HepG2 (cell line): ENCODE measurements around the gene SLC29A3. TPM values are rescaled to one million over a fixed set of nuclear protein-coding genes. Genes with fewer than 3 reads are reported as not detected.

Experiments used
- ATAC-seq: fragments of 200-7000 bp; cut with Tn5 transposase; 3 replicates; pipeline ENCODE4 v1.9.1; 2020; ENCODE audit warnings: mild to moderate bottlenecking, moderate library complexity
- BruUV-seq: library from RNA; stranded (reverse); fragments of 400-500 nt; replicated peaks from 2 replicates; lab custom pipeline; 2021; lab: Mats Ljungman, UMichigan
- CTCF ChIA-PET: fragments of 300-600 bp; formaldehyde crosslinking; extraction: SDS; loops from one replicate; lab custom pipeline; 2021; ENCODE audit warnings: low total read pairs, inconsistent platforms, low intra/inter-chr PET ratio; lab: Yijun Ruan, JAX
- POLR2A ChIA-PET: fragments of 350-600 bp; sonication (Branson Sonifier 250); formaldehyde crosslinking; loops from one replicate; lab custom pipeline; 2020; ENCODE audit warnings: antibody characterized with exemption, inconsistent platforms; lab: Yijun Ruan, JAX
- DNase-seq: peaks from one replicate; pipeline ENCODE4 v3.0.0-alpha.2; 2015; ENCODE audit warnings: low spot score
- FAIRE-seq: peaks from 3 replicates; lab custom pipeline; 2011; peaks lifted over from hg19 to GRCh38; lab: Jason Lieb, UNC
- H2AFZ ChIP-seq: one replicate; pipeline ENCODE4 v1.6.1; 2011; ENCODE audit warnings: low read length, inconsistent platforms
- H3K27ac ChIP-seq: fragments of 300-600 bp; 3 replicates; pipeline ENCODE4 v1.8.0; 2011; ENCODE audit warnings: mixed run types, mild to moderate bottlenecking, mixed read lengths, low read length, inconsistent platforms; ENCODE audit not compliant: insufficient read depth; ENCODE audit errors: extremely low read length
- H3K27me3 ChIP-seq, 2 experiments: fragments of 200-600 bp in 1 of 2; 2 replicates in 1 of 2; 3 replicates in 1 of 2; pipeline versions ENCODE4 v1.6.0 to v1.8.0; 2011; ENCODE audit warnings: low read length in 2 of 2, mild to moderate bottlenecking in 2 of 2, moderate library complexity in 2 of 2, inconsistent platforms in 1 of 2; ENCODE audit not compliant: insufficient read depth in 2 of 2, control insufficient read depth in 1 of 2
- H3K36me3 ChIP-seq, 2 experiments: fragments of 200-600 bp in 1 of 2; replicated peaks in 1 of 2; 2 replicates in 1 of 2; 3 replicates in 1 of 2; pipeline versions ENCODE4 v1.5.1 to v1.8.0; 2011; ENCODE audit warnings: low read length in 2 of 2, inconsistent platforms in 1 of 2; ENCODE audit not compliant: insufficient read depth in 2 of 2, control insufficient read depth in 1 of 2
- H3K4me1 ChIP-seq: 2 replicates; pipeline ENCODE4 v1.5.1; 2012; ENCODE audit warnings: low read length, inconsistent platforms; ENCODE audit not compliant: insufficient read depth
- H3K4me2 ChIP-seq: 2 replicates; pipeline ENCODE4 v1.6.0; 2011; ENCODE audit warnings: low read depth, low read length, inconsistent platforms
- H3K4me3 ChIP-seq, 3 experiments: fragments of 200-600 bp in 1 of 3; sonication (generic), shearing (Covaris generic) in 1 of 3; replicated peaks in 1 of 3; 2 replicates each; pipeline ENCODE4 v1.5.1; 2011 to 2016; ENCODE audit warnings: low read length in 3 of 3, inconsistent platforms in 2 of 3, low read depth in 2 of 3, mild to moderate bottlenecking in 2 of 3, control low read depth in 1 of 3, mixed read lengths in 1 of 3; ENCODE audit not compliant: insufficient read depth in 1 of 3
- H3K79me2 ChIP-seq: one replicate; pipeline ENCODE4 v1.6.1; 2011; ENCODE audit warnings: low read length, inconsistent platforms; ENCODE audit not compliant: insufficient read depth
- H3K9ac ChIP-seq: 2 replicates; pipeline ENCODE4 v1.6.0; 2011; ENCODE audit warnings: mild to moderate bottlenecking, low read depth, low read length, inconsistent platforms; ENCODE audit not compliant: insufficient read depth
- H3K9me3 ChIP-seq: 2 replicates; pipeline ENCODE4 v1.5.1; 2012; ENCODE audit warnings: mild to moderate bottlenecking, low read length
- H4K20me1 ChIP-seq: 2 replicates; pipeline ENCODE4 v1.6.0; 2011; ENCODE audit warnings: inconsistent platforms, mild to moderate bottlenecking, low read length, moderate library complexity; ENCODE audit not compliant: insufficient read depth
- BRCA1 ChIP-seq: sonication (generic); formaldehyde crosslinking; IDR thresholded peaks from 2 replicates; pipeline ENCODE4 v1.4.0; 2020; ENCODE audit warnings: missing genetic modification reagents
- CCDC6 ChIP-seq: sonication (generic); formaldehyde crosslinking; IDR thresholded peaks from 2 replicates; pipeline ENCODE4 v1.8.1; 2022; ENCODE audit warnings: mild to moderate bottlenecking, missing genetic modification reagents, moderate library complexity
- HMGA1 ChIP-seq: sonication (generic); formaldehyde crosslinking; conservative IDR thresholded peaks from 2 replicates; pipeline ENCODE4 v1.4.0; 2020; ENCODE audit warnings: missing genetic modification reagents
- POLR2AphosphoS2 ChIP-seq: IDR thresholded peaks from 2 replicates; pipeline ENCODE4 v1.6.1; 2011; ENCODE audit warnings: low read depth, low read length, improper control_type of control experiment
- PRPF4 ChIP-seq: fragments of 200-400 bp; formaldehyde crosslinking; IDR thresholded peaks from 2 replicates; pipeline ENCODE4 v1.6.1; 2016; ENCODE audit warnings: low read length, low read depth; ENCODE audit not compliant: poor library complexity, severe bottlenecking
- SALL1 ChIP-seq: sonication (generic); formaldehyde crosslinking; IDR thresholded peaks from 2 replicates; pipeline ENCODE4 v1.8.0; 2022; ENCODE audit warnings: mild to moderate bottlenecking, missing genetic modification reagents
- TEAD3 ChIP-seq: optimal IDR thresholded peaks from 2 replicates; pipeline ENCODE3; 2016; ENCODE audit warnings: borderline replicate concordance
- TGIF2 ChIP-seq: IDR thresholded peaks from 2 replicates; pipeline ENCODE4 v1.6.1; 2016; ENCODE audit warnings: control low read depth, missing compliant biosample characterization
- ZEB1 ChIP-seq: IDR thresholded peaks from 2 replicates; pipeline ENCODE4 v1.6.1; 2012; ENCODE audit warnings: mild to moderate bottlenecking, low read depth, inconsistent platforms; ENCODE audit not compliant: insufficient replicate concordance
- ZKSCAN8 ChIP-seq: IDR thresholded peaks from 2 replicates; pipeline ENCODE4 v1.6.1; 2016; ENCODE audit warnings: borderline replicate concordance, missing genetic modification reagents, missing compliant biosample characterization
- ZNF235 ChIP-seq: sonication (generic); formaldehyde crosslinking; IDR thresholded peaks from 2 replicates; pipeline ENCODE4 v1.8.1; 2023; ENCODE audit warnings: mild to moderate bottlenecking, missing genetic modification reagents, borderline replicate concordance
- ZNF446 ChIP-seq: sonication (generic); formaldehyde crosslinking; IDR thresholded peaks from 2 replicates; pipeline ENCODE4 v1.5.0; 2020; ENCODE audit warnings: mild to moderate bottlenecking, missing genetic modification reagents
- ZNF510 ChIP-seq: sonication (generic); formaldehyde crosslinking; IDR thresholded peaks from 2 replicates; pipeline ENCODE4 v1.4.0; 2020; ENCODE audit warnings: low read depth, mild to moderate bottlenecking, missing genetic modification reagents
- ZNF547 ChIP-seq: sonication (generic); formaldehyde crosslinking; IDR thresholded peaks from 2 replicates; pipeline ENCODE4 v1.5.1; 2020; ENCODE audit warnings: mild to moderate bottlenecking, missing genetic modification reagents
- ZNF564 ChIP-seq: sonication (generic); formaldehyde crosslinking; IDR thresholded peaks from 2 replicates; pipeline ENCODE4 v1.8.1; 2023; ENCODE audit warnings: mild to moderate bottlenecking, missing genetic modification reagents
- ZNF713 ChIP-seq: sonication (generic); formaldehyde crosslinking; IDR thresholded peaks from 2 replicates; pipeline ENCODE4 v1.4.0; 2020; ENCODE audit warnings: mild to moderate bottlenecking, missing genetic modification reagents
- WGBS: methylation state at CpG from one replicate; pipeline ENCODE4 v1.1.6; 2017; ENCODE audit warnings: low lambda C conversion rate; 5-methylcytosine and 5-hydroxymethylcytosine counted together
- in situ Hi-C: cut with HindIII; loops from 2 replicates; pipeline ENCODE4 v1.10.0; 2017; ENCODE audit warnings: low pct_unique_long_range_greater_than_20kb; ENCODE audit not compliant: extremely low pct_ligation_motif_present
- intact Hi-C: fragments of 100-400 bp; cut with micrococcal nuclease; formaldehyde crosslinking; loops from one replicate; pipeline ENCODE4 v1.10.0; 2022; ENCODE audit not compliant: unreplicated experiment
- polyA plus RNA-seq, 8 experiments: library from polyadenylated mRNA; depleted of rRNA in 3 of 8; stranded (reverse) in 7 of 8; unstranded in 1 of 8; fragments of >200 nt; fragmentation: Illumina TruSeq in 4 of 8; extraction: Trizol in 4 of 8; gene quantifications; 2 replicates each; pipeline versions ENCODE4 v1.2.1 to v1.2.3, GENCODE V29; 2011 to 2016; ENCODE audit warnings: low read depth in 4 of 8, missing spikeins in 1 of 8, mixed read lengths in 1 of 8; ENCODE audit not compliant: insufficient read depth in 1 of 8
- total RNA-seq, 5 experiments: library from RNA; depleted of rRNA; stranded (reverse); fragments of >200 nt; fragmentation: Illumina TruSeq; extraction: Trizol; gene quantifications; 2 replicates each; pipeline ENCODE4 v1.2.3, GENCODE V29; 2016; ENCODE audit warnings: low read depth in 1 of 5
- TF ChIP-seq, protein P1 (sequence below): sonication (generic); formaldehyde crosslinking; IDR thresholded peaks from 2 replicates; pipeline ENCODE4 v1.4.0; 2020; ENCODE audit warnings: missing genetic modification reagents

The SLC29A3 gene
- total and polyA plus RNA-seq, 2 of the 13 experiments (the other 11 are each of a cell fraction or from before 2014, with no cell fraction given), result 8.6 to 11.8 TPM

DNA sequence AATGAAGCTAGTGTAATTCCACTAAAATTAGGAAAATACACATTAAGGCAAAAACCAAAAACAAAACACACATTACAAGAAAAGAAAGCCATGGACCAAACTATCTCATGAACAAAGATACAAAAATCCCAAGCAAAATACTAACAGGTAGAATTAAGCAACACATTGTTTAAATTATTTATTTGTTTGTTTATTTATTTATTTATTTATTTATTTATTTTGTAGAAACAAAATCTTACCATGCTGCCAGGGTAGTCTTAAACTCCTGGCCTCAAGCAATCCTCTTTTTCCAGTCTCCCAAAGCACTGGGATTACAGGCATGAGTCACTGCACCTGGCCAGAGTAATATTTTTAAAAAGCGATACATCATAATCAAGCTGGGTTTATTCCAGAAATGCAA lies 6.8 kb upstream of the SLC29A3 start:
- Histone ChIP-seq H3K4me1 (peaks cover 19% of the 10 kb centered on the region; the same call in 1 of the 2 replicates), H3K9ac (no peak overlapping the region), H3K27me3 (peaks cover 1 to 8% of the 10 kb centered on the region in 2 experiments; a peak in 2 of 5 replicates), H3K4me3 (no peak overlapping the region), H2AFZ (no peak overlapping the region), H3K9me3 (no peaks in the 10 kb centered on the region), H3K79me2 (no peaks in the 10 kb centered on the region), H3K27ac (no peak overlapping the region), H4K20me1 (no peaks in the 10 kb centered on the region), H3K4me2 (no peak overlapping the region), H3K36me3 (no peaks in the 10 kb centered on the region)
- ChIA-PET POLR2A (no interaction called here), CTCF (interaction anchor here (1.5 kb wide), 1 partner anchor 258 kb away, joined by 3 read pairs; no protein-coding TSS in a partner anchor)
- 56% methylated on average over 1 of the region's 1 CpG for WGBS
- in situ Hi-C loops, result loop anchor here (10.0 kb wide), 1 partner anchor 303 kb away; no protein-coding TSS in a partner anchor
- intact Hi-C loops, result loop anchor here (10.0 kb wide), 2 partner anchors 123 to 293 kb away; no protein-coding TSS in a partner anchor
- DNase-seq (no peak), FAIRE-seq (no peak), ATAC-seq (no peak)
- no TSS peak for BruUV-seq
- TF ChIP-seq ZNF564, result no peak
- TF ChIP-seq, protein P1, sequence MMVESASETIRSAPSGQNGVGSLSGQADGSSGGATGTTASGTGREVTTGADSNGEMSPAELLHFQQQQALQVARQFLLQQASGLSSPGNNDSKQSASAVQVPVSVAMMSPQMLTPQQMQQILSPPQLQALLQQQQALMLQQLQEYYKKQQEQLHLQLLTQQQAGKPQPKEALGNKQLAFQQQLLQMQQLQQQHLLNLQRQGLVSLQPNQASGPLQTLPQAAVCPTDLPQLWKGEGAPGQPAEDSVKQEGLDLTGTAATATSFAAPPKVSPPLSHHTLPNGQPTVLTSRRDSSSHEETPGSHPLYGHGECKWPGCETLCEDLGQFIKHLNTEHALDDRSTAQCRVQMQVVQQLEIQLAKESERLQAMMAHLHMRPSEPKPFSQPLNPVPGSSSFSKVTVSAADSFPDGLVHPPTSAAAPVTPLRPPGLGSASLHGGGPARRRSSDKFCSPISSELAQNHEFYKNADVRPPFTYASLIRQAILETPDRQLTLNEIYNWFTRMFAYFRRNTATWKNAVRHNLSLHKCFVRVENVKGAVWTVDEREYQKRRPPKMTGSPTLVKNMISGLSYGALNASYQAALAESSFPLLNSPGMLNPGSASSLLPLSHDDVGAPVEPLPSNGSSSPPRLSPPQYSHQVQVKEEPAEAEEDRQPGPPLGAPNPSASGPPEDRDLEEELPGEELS (CRISPR knock-in tag), result no peak
- no peak for TF ChIP-seq TGIF2
- no peak for TF ChIP-seq ZEB1
- no peak for TF ChIP-seq ZKSCAN8
- no peak for TF ChIP-seq BRCA1
- TF ChIP-seq ZNF510, result no peak
- TF ChIP-seq POLR2AphosphoS2, result no peak
- TF ChIP-seq ZNF713 (CRISPR knock-in tag), result no peak
- no peak for TF ChIP-seq ZNF547
- TF ChIP-seq CCDC6 (CRISPR knock-in tag), result no peak
- no peak for TF ChIP-seq HMGA1 (CRISPR knock-in tag)
- TF ChIP-seq TEAD3 (CRISPR knock-in tag), result no peak
- no peak for TF ChIP-seq ZNF235 (CRISPR knock-in tag)
- no peak for TF ChIP-seq PRPF4
- no peak for TF ChIP-seq SALL1 (CRISPR knock-in tag)
- TF ChIP-seq ZNF446 (CRISPR knock-in tag), result no peak
